NK-92 (cell line): Measurements from ENCODE around the gene ARSG.

Experiments
- DNase-seq: peaks from one replicate; lab custom pipeline; 2025; ENCODE audit not compliant: unreplicated experiment; lab: John Stamatoyannopoulos, UW

ARSG gene

GRCh38 chr17:68463211-68464019 is 172.1 kb downstream of the ARSG start:
- DNase-seq = no peak

GRCh38 chr17:68468334-68468733 is 177.0 kb downstream of the ARSG start:
- DNase-seq = no peak

GRCh38 chr17:68468788-68469187 is 177.5 kb downstream of the ARSG start:
- no peak for DNase-seq
